Endothelial cell of umbilical vein (primary cell): ENCODE results near the gene GALNT9. TPM values are rescaled to one million over a fixed set of nuclear protein-coding genes. Genes with fewer than 3 reads are reported as not detected.

ENCODE experiments used
- BruUV-seq: library from RNA; stranded (reverse); fragments of 400-500 nt; replicated peaks from 2 replicates; lab custom pipeline; 2021; lab: Mats Ljungman, UMichigan
- CTCF ChIA-PET: fragments of 300-600, 350-600 bp; sonication (Branson Sonifier 250); formaldehyde crosslinking; loops from one replicate; lab custom pipeline; 2021; ENCODE audit warnings: antibody characterized with exemption, inconsistent platforms; lab: Charles Lee
- POLR2A ChIA-PET: fragments of 300-600, 350-600 bp; sonication (Branson Sonifier 250); formaldehyde crosslinking; loops from one replicate; lab custom pipeline; 2021; ENCODE audit warnings: antibody characterized with exemption, inconsistent platforms; lab: Charles Lee
- DNase-seq: peaks from one replicate; pipeline ENCODE4 v3.0.0-alpha.2; 2011; ENCODE audit warnings: low read depth, low spot score
- FAIRE-seq: peaks from 2 replicates; lab custom pipeline; 2011; peaks lifted over from hg19 to GRCh38; lab: Jason Lieb, UNC
- H2AFZ ChIP-seq: 2 replicates; pipeline ENCODE4 v1.6.0; 2012; ENCODE audit warnings: low read depth, low read length, control low read depth, inconsistent platforms
- H3K27ac ChIP-seq: 2 replicates; pipeline ENCODE4 v1.5.1; 2011; ENCODE audit warnings: low read depth, mild to moderate bottlenecking, control low read depth, low read length, moderate library complexity; ENCODE audit not compliant: insufficient read depth
- H3K27me3 ChIP-seq, 2 experiments: 2 replicates each; pipeline versions ENCODE4 v1.6.0 to v1.6.1; 2011; ENCODE audit warnings: low read length in 2 of 2, mixed read lengths in 1 of 2; ENCODE audit not compliant: control insufficient read depth in 2 of 2, insufficient read depth in 2 of 2
- H3K36me3 ChIP-seq, 2 experiments: 2 replicates in 1 of 2; 3 replicates in 1 of 2; pipeline ENCODE4 v1.5.1; 2011; ENCODE audit warnings: low read length in 2 of 2, mild to moderate bottlenecking in 1 of 2, moderate library complexity in 1 of 2; ENCODE audit not compliant: control insufficient read depth in 2 of 2, insufficient read depth in 2 of 2; ENCODE audit errors: extremely low read depth in 1 of 2
- H3K4me1 ChIP-seq: 3 replicates; pipeline ENCODE4 v1.5.1; 2011; ENCODE audit warnings: mild to moderate bottlenecking, low read length; ENCODE audit not compliant: control insufficient read depth, insufficient read depth; ENCODE audit errors: extremely low read depth
- H3K4me2 ChIP-seq: 2 replicates; pipeline ENCODE4 v1.6.1; 2011; ENCODE audit warnings: low read length, control low read depth, mixed read lengths; ENCODE audit not compliant: insufficient read depth
- H3K4me3 ChIP-seq, 3 experiments: fragments of 200-600 bp in 1 of 3; sonication (generic), shearing (Covaris generic) in 1 of 3; replicated peaks in 1 of 3; 2 replicates each; pipeline ENCODE4 v1.5.1; 2011 to 2016; ENCODE audit warnings: control low read depth in 3 of 3, low read length in 3 of 3, mild to moderate bottlenecking in 2 of 3, inconsistent platforms in 1 of 3, low read depth in 1 of 3, moderate library complexity in 1 of 3; ENCODE audit not compliant: insufficient read depth in 1 of 3
- H3K79me2 ChIP-seq: 2 replicates; pipeline ENCODE4 v1.6.0; 2012; ENCODE audit warnings: low read length, inconsistent platforms; ENCODE audit not compliant: control insufficient read depth, insufficient read depth
- H3K9ac ChIP-seq: replicated peaks from 2 replicates; pipeline ENCODE3; 2011; ENCODE audit warnings: low read length, control low read depth; ENCODE audit not compliant: insufficient read depth; ENCODE audit errors: extremely low read depth
- H3K9me1 ChIP-seq: replicated peaks from 3 replicates; pipeline ENCODE4 v1.6.0; 2011; ENCODE audit warnings: mild to moderate bottlenecking, low read length; ENCODE audit not compliant: control insufficient read depth, insufficient read depth; ENCODE audit errors: extremely low read depth
- H3K9me3 ChIP-seq: replicated peaks from 2 replicates; pipeline ENCODE4 v1.5.1; 2012; ENCODE audit warnings: low read length, inconsistent platforms; ENCODE audit not compliant: control insufficient read depth, insufficient read depth
- H4K20me1 ChIP-seq: replicated peaks from 2 replicates; pipeline ENCODE3; 2011; ENCODE audit warnings: mild to moderate bottlenecking, low read length; ENCODE audit not compliant: control insufficient read depth, insufficient read depth; ENCODE audit errors: extremely low read depth
- CTCF ChIP-seq, 2 donors: IDR thresholded peaks; 1 replicate in 1 of 2; 2 replicates in 1 of 2; pipeline ENCODE4 v1.5.1; 2011; ENCODE audit warnings: low read length in 2 of 2, mild to moderate bottlenecking in 2 of 2, moderate library complexity in 2 of 2, control low read depth in 1 of 2, inconsistent platforms in 1 of 2, low read depth in 1 of 2; ENCODE audit not compliant: insufficient read depth in 1 of 2; ENCODE audit errors: extremely low read depth in 1 of 2
- EZH2 ChIP-seq: IDR thresholded peaks from 2 replicates; pipeline ENCODE4 v1.6.1; 2012; ENCODE audit warnings: borderline replicate concordance, low read depth, mild to moderate bottlenecking, moderate library complexity, low read length, inconsistent platforms; ENCODE audit not compliant: severe bottlenecking
- FOS ChIP-seq: IDR thresholded peaks from 2 replicates; pipeline ENCODE4 v1.6.1; 2011; ENCODE audit warnings: mild to moderate bottlenecking, low read length, moderate library complexity, borderline replicate concordance; ENCODE audit not compliant: insufficient read depth
- GATA2 ChIP-seq: IDR thresholded peaks from 2 replicates; pipeline ENCODE4 v1.7.0; 2011; ENCODE audit warnings: low read depth, mild to moderate bottlenecking, moderate library complexity, mixed read lengths, low read length; ENCODE audit not compliant: insufficient read length, insufficient read depth
- JUN ChIP-seq: IDR thresholded peaks from 2 replicates; pipeline ENCODE4 v1.6.1; 2011; ENCODE audit warnings: borderline replicate concordance, low read depth; ENCODE audit not compliant: insufficient read length, insufficient read depth
- MAX ChIP-seq: IDR thresholded peaks from 2 replicates; pipeline ENCODE4 v1.6.1; 2011; ENCODE audit not compliant: insufficient read depth, insufficient read length
- POLR2A ChIP-seq: IDR thresholded peaks from 2 replicates; pipeline ENCODE4 v1.6.1; 2012; ENCODE audit warnings: low read depth, mild to moderate bottlenecking, control low read depth, low read length
- POLR2AphosphoS5 ChIP-seq: IDR thresholded peaks from 2 replicates; pipeline ENCODE4 v1.6.1; 2012; ENCODE audit warnings: low read depth, mild to moderate bottlenecking, control low read depth, low read length, moderate library complexity; ENCODE audit not compliant: insufficient read depth
- dilution Hi-C: fragments of 300-500 bp; cut with MboI; formaldehyde crosslinking; loops from one replicate; pipeline ENCODE4 v1.15.0; 2019; ENCODE audit warnings: low sequenced_read_pairs; ENCODE audit not compliant: extremely low pct_ligation_motif_present
- intact Hi-C: fragments of 100-400 bp; cut with micrococcal nuclease; formaldehyde crosslinking; loops from one replicate; pipeline ENCODE4 v1.10.0; 2022
- polyA plus RNA-seq, 4 experiments: library from polyadenylated mRNA; depleted of rRNA in 3 of 4; stranded (reverse) in 3 of 4; unstranded in 1 of 4; fragments of >200 nt; gene quantifications; 2 replicates each; pipeline versions ENCODE4 v1.2.1 to v1.2.3, GENCODE V29; 2011 to 2012; ENCODE audit warnings: missing spikeins in 1 of 4
- total RNA-seq: library from RNA; stranded (reverse); gene quantifications from 2 replicates; pipeline ENCODE4 v1.2.3, GENCODE V29; 2021

Gene GALNT9
- total and polyA plus RNA-seq, 2 donors (not counting 3 experiments of a cell fraction or from before 2014, with no cell fraction given), result 0.14 to 0.73 TPM

GRCh38 chr12:132190834-132191500, 138.4 kb downstream of the GALNT9 start:
- H3K9me3 ChIP-seq, result no peaks in the 10 kb centered on the region
- no peak overlapping the region for H3K27ac ChIP-seq
- peaks cover 8% of the 10 kb centered on the region for H3K4me1 ChIP-seq
- intact Hi-C loops (no loop called here), dilution Hi-C loops (no loop called here)
- CTCF ChIA-PET, result no interaction called here
- POLR2A ChIA-PET, result no interaction called here
- no peaks in the 10 kb centered on the region for H3K79me2 ChIP-seq
- H3K4me2 ChIP-seq, result no peak overlapping the region
- H4K20me1 ChIP-seq, result no peaks in the 10 kb centered on the region
- TF ChIP-seq JUN, result no peak
- no peak for TF ChIP-seq GATA2
- no peak for TF ChIP-seq CTCF (IDR thresholded peaks at IDR 0.05; ENCODE audit: extremely low read depth in 1 of 2, insufficient read depth in 1 of 2, low read depth in 1 of 2, low read length in 2 of 2)
- no peak for TF ChIP-seq FOS
- no peak for TF ChIP-seq POLR2A
- TF ChIP-seq POLR2AphosphoS5, result no peak
- TF ChIP-seq EZH2, result no peak
- TF ChIP-seq MAX, result no peak
- no peak overlapping the region for H2AFZ ChIP-seq
- DNase-seq (no peak), FAIRE-seq (no peak)
- no peak overlapping the region for H3K9ac ChIP-seq
- no peak overlapping the region for H3K4me3 ChIP-seq
- no peaks in the 10 kb centered on the region for H3K9me1 ChIP-seq
- H3K36me3 ChIP-seq, result no peaks in the 10 kb centered on the region
- no peaks in the 10 kb centered on the region for H3K27me3 ChIP-seq
- no TSS peak for BruUV-seq
